ENCODE measurements around the gene TMEM255B. TPM values are rescaled to one million over a fixed set of nuclear protein-coding genes. Genes with fewer than 3 reads are reported as not detected.
A peak's percentile ranks its signal among the peaks of the same experiment; 100 is the strongest.

The TMEM255B gene
- total RNA-seq, 4 donors from 2014 or later = 2.0 to 4.8 (median 3.4) TPM

GRCh38 chr13:113819731-113820715, 61.0 kb downstream of the TMEM255B start:
- 62 to 74% methylated on average over 43 to 50 of the region's 52 CpGs for WGBS, 2 donors
- TF ChIP-seq CTCF (IDR thresholded peaks at IDR 0.05) = no peak
- TF ChIP-seq POLR2A (IDR thresholded peaks at IDR 0.05) = no peak
- DNase-seq (ENCODE audit: low spot score in 2 of 2) = no peak
- H3K4me3 ChIP-seq (ENCODE audit: low read depth, poor library complexity, severe bottlenecking) = no peak overlapping the region
- intact Hi-C loops (cut with DNase I; ENCODE audit: low total_unique reads) = loop anchor here (5.0 kb wide), 1 partner anchor 127 kb away; no protein-coding TSS in a partner anchor

GRCh38 chr13:113820813-113821651, 62.0 kb downstream of the TMEM255B start:
- 16 to 17% methylated on average over 32 to 53 of the region's 54 CpGs for WGBS, 2 donors
- DNase-seq (ENCODE audit: low spot score in 2 of 2) = peak; percentile 94 to 95
- no peak for TF ChIP-seq POLR2A (IDR thresholded peaks at IDR 0.05)
- TF ChIP-seq CTCF (IDR thresholded peaks at IDR 0.05) = no peak
- no peak overlapping the region for H3K4me3 ChIP-seq (ENCODE audit: low read depth, poor library complexity, severe bottlenecking)
- intact Hi-C loops (cut with DNase I; ENCODE audit: low total_unique reads) = no loop called here

GRCh38 chr13:113821847-113822246, 62.8 kb downstream of the TMEM255B start:
- DNase-seq (ENCODE audit: low spot score in 2 of 2) = no peak
- intact Hi-C loops (cut with DNase I; ENCODE audit: low total_unique reads) = no loop called here
- no peak overlapping the region for H3K4me3 ChIP-seq (ENCODE audit: low read depth, poor library complexity, severe bottlenecking)
- WGBS, 2 donors = 87 to 91% methylated on average over 23 to 24 of the region's 24 CpGs
- TF ChIP-seq CTCF (IDR thresholded peaks at IDR 0.05) (no peak), POLR2A (IDR thresholded peaks at IDR 0.05) (no peak)

- TF ChIP-seq POLR2A (IDR thresholded peaks at IDR 0.05) (no peak), CTCF (IDR thresholded peaks at IDR 0.05) (no peak)
- WGBS, 2 donors = 91 to 95% methylated on average over 7 to 12 of the region's 12 CpGs
- H3K4me3 ChIP-seq (ENCODE audit: low read depth, poor library complexity, severe bottlenecking) = no peak overlapping the region
- DNase-seq (ENCODE audit: low spot score in 2 of 2) = no peak
- intact Hi-C loops (cut with DNase I; ENCODE audit: low total_unique reads) = no loop called here
Measured at GRCh38 chr13:113822266-113822665, 63.2 kb downstream of the TMEM255B start.

- DNase-seq (ENCODE audit: low spot score in 2 of 2) = no peak
- TF ChIP-seq POLR2A (IDR thresholded peaks at IDR 0.05) (no peak), CTCF (IDR thresholded peaks at IDR 0.05) (no peak)
- intact Hi-C loops (cut with DNase I; ENCODE audit: low total_unique reads) = no loop called here
Measured at GRCh38 chr13:113822956-113823744, 64.1 kb downstream of the TMEM255B start.

More at GRCh38 chr13:113822956-113823744, 64.1 kb downstream of the TMEM255B start:
- no peak overlapping the region for H3K4me3 ChIP-seq (ENCODE audit: low read depth, poor library complexity, severe bottlenecking)
- WGBS, 2 donors = 84 to 88% methylated on average over 34 to 42 of the region's 45 CpGs
